DND-41 (cell line): Measurements from ENCODE around the gene PHF20.

Experiments used
- CTCF ChIP-seq: IDR thresholded peaks from 2 replicates; pipeline ENCODE4 v1.5.1; 2012; ENCODE audit warnings: borderline replicate concordance, low read length, moderate library complexity, mild to moderate bottlenecking; ENCODE audit not compliant: poor library complexity, severe bottlenecking; ENCODE audit errors: extremely low read depth
- EZH2 ChIP-seq: IDR thresholded peaks from 3 replicates; pipeline ENCODE4 v1.6.1; 2012; ENCODE audit warnings: borderline replicate concordance, low read depth, mild to moderate bottlenecking, moderate library complexity, low read length, inconsistent platforms; ENCODE audit not compliant: severe bottlenecking

GRCh38 chr20:35772563-35773058 is 796 bp downstream of the PHF20 start:
- no peak for TF ChIP-seq CTCF
- no peak for TF ChIP-seq EZH2
